GM19467 (cell line): ENCODE results near the gene SUPT16H.
A peak's percentile ranks its signal among the peaks of the same experiment; 100 is the strongest.
"Not testable (repeated sequence)": the region's sequence is repeated elsewhere in the genome, so short reads cannot be mapped to it uniquely, and the experiment has no call there.

ENCODE experiments used
- ATAC-seq: cut with Tn5 transposase; IDR thresholded peaks from one replicate; pipeline ENCODE4 v1.9.1; 2021; ENCODE audit warnings: mild to moderate bottlenecking, moderate library complexity; ENCODE audit not compliant: unreplicated experiment

The SUPT16H gene

GRCh38 chr14:21383848-21384493, at the start of gene SUPT16H:
Gene SUPT16H (minus strand): TSS chr14:21384019. CDS start chr14:21383927, 92 bp downstream.
- ATAC-seq = peak; percentile 84

DNA sequence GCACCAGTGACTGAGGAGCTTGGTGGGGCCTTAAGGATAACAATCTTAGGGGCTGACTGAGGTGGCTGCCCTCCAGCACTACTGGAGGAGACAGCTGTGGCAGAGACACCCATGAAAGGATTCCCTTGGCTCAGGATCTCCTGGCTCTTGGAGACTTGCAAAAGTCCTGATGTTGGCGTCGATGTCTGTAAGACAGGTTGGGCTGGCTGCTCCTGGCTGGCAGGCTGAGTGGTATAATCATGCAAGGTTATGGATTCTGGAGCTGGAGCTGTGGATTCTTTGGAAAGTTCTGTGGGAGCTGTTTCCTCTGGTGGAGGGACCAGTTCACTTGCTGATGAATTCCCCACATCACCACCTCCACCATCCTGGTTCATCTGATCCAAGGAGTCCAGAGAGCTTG, 47.3 kb upstream of the SUPT16H start:
- no peak for ATAC-seq

- no peak for ATAC-seq
Observed at GRCh38 chr14:21428930-21429329, 45.1 kb upstream of the SUPT16H start.

DNA sequence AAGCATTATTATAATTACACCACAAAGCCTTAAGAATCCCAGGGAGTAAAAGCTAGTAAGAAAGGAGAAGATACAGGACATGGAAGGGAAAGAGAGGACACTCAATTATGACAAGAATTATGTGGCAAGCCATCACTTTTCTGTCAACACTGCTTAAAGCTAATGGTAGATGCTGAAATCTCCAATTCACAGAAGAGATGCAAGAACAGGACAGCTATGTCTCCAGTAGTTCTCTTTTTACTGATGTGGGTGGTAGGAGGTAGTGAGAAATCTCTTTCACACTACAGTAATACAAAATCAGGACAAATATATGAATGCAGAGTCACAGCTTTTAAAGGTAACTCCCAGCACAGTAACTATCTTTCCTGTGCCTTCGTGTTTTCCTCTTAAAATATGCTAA, 42.9 kb upstream of the SUPT16H start:
- no peak for ATAC-seq

DNA sequence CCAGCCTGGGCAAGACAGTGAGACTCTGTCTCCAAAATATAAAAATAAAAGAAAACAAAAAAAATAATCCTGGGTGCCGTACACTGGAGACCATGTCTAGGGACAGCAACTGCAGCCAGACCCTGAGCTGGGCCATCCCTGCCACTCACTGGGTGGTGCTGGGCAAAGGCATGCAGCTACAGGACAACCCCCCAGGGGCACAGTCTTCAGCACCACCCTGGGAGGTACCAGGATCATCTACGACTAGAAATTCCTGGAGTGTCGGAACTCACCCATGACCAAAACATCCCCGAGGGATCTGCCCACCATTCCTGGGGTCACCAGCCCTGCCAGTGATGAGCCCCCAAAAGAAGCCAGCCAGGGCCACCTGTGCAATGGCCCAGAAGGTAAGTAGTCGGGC, 35.7 kb upstream of the SUPT16H start:
- no peak for ATAC-seq

DNA sequence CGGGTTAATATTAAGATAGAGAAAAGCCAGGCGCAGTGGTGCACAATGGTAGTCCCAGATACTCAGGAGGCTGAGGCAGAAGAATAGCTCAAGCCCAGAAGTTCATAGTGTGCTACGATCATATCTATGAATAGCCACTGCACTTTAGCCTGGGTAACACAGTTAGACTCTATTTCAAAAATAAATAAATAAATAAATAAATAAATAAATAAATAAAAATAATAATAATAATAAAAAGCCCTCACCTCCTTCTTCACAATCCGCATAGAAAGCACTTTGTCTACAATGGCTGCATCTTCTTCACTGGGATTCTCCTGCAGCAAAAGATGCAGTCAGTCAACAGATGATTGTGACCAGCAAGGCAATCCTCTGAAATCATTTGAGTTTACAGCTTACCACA, 31.5 kb upstream of the SUPT16H start:
- ATAC-seq = no peak

GRCh38 chr14:21414137-21414631, 30.4 kb upstream of the SUPT16H start:
- ATAC-seq = no peak

DNA sequence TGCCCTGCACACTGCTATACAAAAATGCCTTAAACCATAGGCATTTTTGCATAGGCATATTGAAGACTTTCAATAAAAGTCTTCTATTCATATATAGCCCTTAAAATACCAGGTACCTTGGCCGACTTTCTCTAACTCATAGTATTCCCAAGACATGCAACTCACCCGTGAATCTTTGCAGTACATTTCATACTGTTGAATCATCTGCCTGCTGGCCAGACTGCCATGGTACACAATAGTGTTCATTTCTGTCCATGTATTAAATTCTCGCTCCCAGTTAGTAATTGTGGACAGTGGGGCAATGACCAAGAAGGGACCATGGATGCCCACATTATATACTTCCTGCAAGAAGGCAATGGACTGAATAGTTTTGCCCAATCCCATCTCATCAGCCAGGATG, 24.3 kb upstream of the SUPT16H start:
- no peak for ATAC-seq

DNA sequence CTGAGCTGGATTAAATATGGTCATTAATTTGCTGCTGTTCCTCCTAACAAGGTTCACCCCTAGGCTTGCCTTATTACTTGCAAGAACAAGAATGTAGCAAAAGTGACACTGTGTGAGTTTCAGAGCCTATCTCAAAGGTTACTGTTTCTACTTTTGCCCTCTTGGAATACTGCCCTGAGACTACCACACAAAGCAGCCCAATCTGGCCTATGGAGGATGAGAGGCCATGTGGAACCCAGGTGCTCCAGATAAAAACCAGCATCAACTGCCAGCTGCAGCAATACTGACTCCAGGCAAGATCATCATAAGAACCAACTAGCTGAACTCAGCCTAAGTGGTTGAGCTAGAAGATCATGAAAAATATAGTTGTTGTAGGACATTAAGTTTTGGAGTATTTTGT, 22.4 kb upstream of the SUPT16H start:
- ATAC-seq = no peak

- no peak for ATAC-seq
Observed at GRCh38 chr14:21405097-21405496, 21.3 kb upstream of the SUPT16H start.

- no peak for ATAC-seq
Observed at GRCh38 chr14:21399311-21399870, 15.6 kb upstream of the SUPT16H start.

- ATAC-seq = no peak
Observed at GRCh38 chr14:21398901-21399300, 15.1 kb upstream of the SUPT16H start.

GRCh38 chr14:21395450-21395849, 11.6 kb upstream of the SUPT16H start:
- no peak for ATAC-seq

GRCh38 chr14:21385188-21385904, 1.5 kb upstream of the SUPT16H start:
- no peak for ATAC-seq

GRCh38 chr14:21384494-21384851, 654 bp upstream of the SUPT16H start:
- ATAC-seq = peak; percentile 27

DNA sequence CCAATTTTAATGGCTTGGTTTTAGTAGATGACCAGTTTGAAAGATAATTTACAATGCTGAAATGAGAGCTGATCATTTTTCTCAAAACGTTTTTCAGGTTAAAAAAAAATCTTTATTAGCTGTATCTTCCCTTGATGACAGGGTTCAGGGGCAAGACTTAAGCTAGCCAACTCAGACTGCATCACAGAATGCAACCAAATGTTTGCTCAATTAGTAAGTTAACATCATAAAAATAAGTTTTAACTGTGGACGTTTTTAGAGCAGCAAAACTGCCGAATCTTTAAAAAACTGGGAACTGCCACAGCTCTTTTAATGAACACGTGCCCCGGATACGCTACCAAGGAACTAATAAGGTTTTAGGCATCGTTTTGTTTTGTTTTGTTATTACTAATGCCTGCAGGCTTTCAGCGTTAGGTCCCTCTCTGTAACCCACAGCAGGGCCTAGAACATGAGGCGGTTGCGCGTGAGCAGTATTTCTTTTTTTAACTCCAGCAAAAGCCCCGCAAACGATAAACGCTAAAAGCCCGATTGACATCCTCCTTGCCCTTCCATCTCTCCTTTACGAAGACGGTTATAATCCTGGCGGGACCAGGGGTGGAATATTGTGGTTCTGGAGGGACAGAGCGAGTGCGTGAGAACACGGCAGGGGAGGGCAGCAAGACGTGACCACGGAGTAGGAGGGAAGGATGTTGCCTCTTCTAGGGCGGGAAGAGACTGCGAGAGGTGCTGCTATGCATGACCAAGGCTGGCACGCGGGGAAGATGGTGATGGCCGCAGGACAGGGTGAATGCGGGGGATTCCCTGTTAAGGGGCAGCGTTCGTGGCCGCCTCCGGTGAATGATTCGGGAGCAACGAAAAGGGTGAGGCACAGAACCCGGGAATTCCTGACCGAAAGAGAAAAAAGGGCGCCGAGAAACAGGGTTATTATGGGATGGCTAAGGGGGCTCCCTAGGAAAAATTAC, 652 bp downstream of the SUPT16H start:
- no peak for ATAC-seq

DNA sequence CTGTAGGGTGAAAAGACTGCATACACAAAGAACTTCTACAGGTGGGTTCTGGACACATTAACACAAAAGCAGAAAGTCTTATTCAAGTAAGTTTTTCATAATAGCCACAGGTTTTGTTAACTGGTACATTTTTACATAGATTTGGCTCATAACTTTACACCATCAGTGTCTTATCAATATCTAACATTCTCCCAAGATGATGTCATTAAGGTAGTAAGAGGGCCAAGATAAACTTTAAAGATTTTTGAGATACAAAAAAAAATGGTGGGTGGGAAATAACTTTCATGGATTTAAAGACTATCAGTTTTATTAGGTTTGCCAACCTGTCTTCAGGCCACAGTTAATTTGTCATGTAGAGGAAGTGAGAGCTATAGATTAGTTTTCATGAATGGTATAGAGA, 1.7 kb downstream of the SUPT16H start:
- no peak for ATAC-seq

GRCh38 chr14:21379338-21379737, 4.5 kb downstream of the SUPT16H start:
- ATAC-seq = no peak

- no peak for ATAC-seq
Observed at GRCh38 chr14:21373980-21374379, 9.8 kb downstream of the SUPT16H start.

DNA sequence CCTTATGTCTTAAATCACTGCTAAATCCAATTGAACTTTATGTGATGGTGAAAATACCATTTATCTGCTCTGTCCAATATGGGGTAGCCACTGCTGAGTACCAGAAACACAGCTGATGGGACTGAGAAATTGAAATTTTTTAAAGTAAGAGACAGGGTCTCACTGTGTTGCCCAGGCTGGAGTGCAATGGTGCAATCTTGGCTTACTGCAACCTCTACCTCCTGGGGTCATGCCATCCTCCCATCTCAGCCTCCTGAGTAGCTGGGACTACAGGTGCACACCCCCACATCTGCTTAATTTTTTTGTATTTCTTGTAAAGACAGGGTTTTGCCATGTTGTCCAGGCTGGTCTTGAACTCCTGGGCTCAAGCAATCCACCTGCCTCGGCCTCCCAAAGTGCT, 11.0 kb downstream of the SUPT16H start:
- not testable (repeated sequence) for ATAC-seq
